Panc1 (cell line): Measurements from ENCODE around the gene GREM1. TPM values are rescaled to one million over a fixed set of nuclear protein-coding genes. Genes with fewer than 3 reads are reported as not detected.

ENCODE experiments used
- ATAC-seq: fragments of 200-7000 bp; cut with Tn5 transposase; 2 replicates; pipeline ENCODE4 v1.9.1; 2020; ENCODE audit warnings: mild to moderate bottlenecking, moderate library complexity
- BruUV-seq: library from RNA; stranded (reverse); fragments of 400-500 nt; replicated peaks from 2 replicates; lab custom pipeline; 2021; lab: Mats Ljungman, UMichigan
- CTCF ChIA-PET: fragments of 300-600 bp; sonication (Branson Sonifier 250); formaldehyde crosslinking; loops from one replicate; lab custom pipeline; 2022; ENCODE audit warnings: antibody characterized with exemption; lab: Charles Lee
- POLR2A ChIA-PET: fragments of 300-600 bp; sonication (Branson Sonifier 250); formaldehyde crosslinking; loops from one replicate; lab custom pipeline; 2022; ENCODE audit warnings: antibody characterized with exemption; lab: Charles Lee
- DNase-seq: peaks from one replicate; pipeline ENCODE4 v3.0.0-alpha.2; 2010; ENCODE audit warnings: low read depth, low spot score
- H3K27ac ChIP-seq: 2 replicates; pipeline ENCODE4 v1.5.1; 2011; ENCODE audit warnings: mild to moderate bottlenecking, low read length, inconsistent platforms
- H3K27me3 ChIP-seq: fragments of 200-500 bp; sonication (Bioruptor generic); 2 replicates; pipeline ENCODE4 v1.6.0; 2014; ENCODE audit warnings: low read length, inconsistent platforms; ENCODE audit not compliant: control insufficient read depth, insufficient read depth
- H3K36me3 ChIP-seq: fragments of 200-500 bp; sonication (Bioruptor generic); 2 replicates; pipeline ENCODE4 v1.5.1; 2014; ENCODE audit warnings: inconsistent platforms, mild to moderate bottlenecking, low read length, moderate library complexity; ENCODE audit not compliant: control insufficient read depth, insufficient read depth
- H3K4me1 ChIP-seq: 2 replicates; pipeline ENCODE4 v1.5.1; 2011; ENCODE audit warnings: inconsistent platforms, mild to moderate bottlenecking, low read length, moderate library complexity; ENCODE audit not compliant: control insufficient read depth, insufficient read depth
- H3K4me3 ChIP-seq, 2 experiments: 2 replicates each; pipeline ENCODE4 v1.5.1; 2011 to 2012; ENCODE audit warnings: low read depth in 2 of 2, low read length in 2 of 2, mild to moderate bottlenecking in 2 of 2, inconsistent platforms in 1 of 2, moderate library complexity in 1 of 2
- H3K9me3 ChIP-seq: fragments of 200-500 bp; sonication (Bioruptor generic); 2 replicates; pipeline ENCODE4 v1.5.1; 2014; ENCODE audit warnings: low read depth, mild to moderate bottlenecking, inconsistent platforms, low read length, moderate library complexity; ENCODE audit not compliant: control insufficient read depth, insufficient read depth
- CTCF ChIP-seq: fragments of 450-650 bp; IDR thresholded peaks from 2 replicates; pipeline ENCODE4 v1.5.1; 2017; ENCODE audit warnings: mild to moderate bottlenecking
- POLR2AphosphoS5 ChIP-seq: IDR thresholded peaks from 2 replicates; pipeline ENCODE4 v1.6.1; 2012; ENCODE audit warnings: mild to moderate bottlenecking, low read depth, low read length, moderate library complexity
- REST ChIP-seq, 2 experiments: IDR thresholded peaks; 2 replicates each; pipeline ENCODE4 v1.6.1; 2011 to 2012; ENCODE audit warnings: low read depth in 2 of 2, control low read depth in 1 of 2, low read length in 1 of 2, mild to moderate bottlenecking in 1 of 2, moderate library complexity in 1 of 2; ENCODE audit not compliant: insufficient read depth in 1 of 2
- SIN3A ChIP-seq: IDR thresholded peaks from 2 replicates; pipeline ENCODE4 v1.6.1; 2012; ENCODE audit warnings: low read depth, mild to moderate bottlenecking, low read length, moderate library complexity, borderline replicate concordance; ENCODE audit not compliant: insufficient read depth
- TCF7L2 ChIP-seq: IDR thresholded peaks from 2 replicates; pipeline ENCODE4 v1.6.1; 2011; ENCODE audit warnings: mild to moderate bottlenecking, low read depth, low read length, inconsistent platforms
- in situ Hi-C: cut with HindIII; loops from 2 replicates; pipeline ENCODE4 v1.10.0; 2016; ENCODE audit warnings: low sequenced_read_pairs, low pct_unique_long_range_greater_than_20kb
- intact Hi-C: fragments of 100-400 bp; cut with micrococcal nuclease; formaldehyde crosslinking; loops from one replicate; pipeline ENCODE4 v1.10.0; 2022; ENCODE audit not compliant: unreplicated experiment
- total RNA-seq: library from RNA; stranded (reverse); gene quantifications from one replicate; pipeline ENCODE4 v1.2.1, GENCODE V29; 2021; ENCODE audit not compliant: unreplicated experiment

GREM1 gene
- total RNA-seq, 1 experiment from 2014 or later = 0.41 TPM

GRCh38 chr15:32723171-32723948 lies 5.6 kb downstream of the GREM1 start:
- no peaks in the 10 kb centered on the region for H3K36me3 ChIP-seq
- in situ Hi-C loops (no loop called here), intact Hi-C loops (no loop called here)
- H3K4me1 ChIP-seq = no peaks in the 10 kb centered on the region
- DNase-seq (no peak), ATAC-seq (no peak)
- BruUV-seq = no TSS peak
- H3K4me3 ChIP-seq = no peak overlapping the region
- TF ChIP-seq REST (IDR thresholded peaks at IDR 0.05; ENCODE audit: insufficient read depth in 1 of 2, low read depth in 2 of 2, low read length in 1 of 2) (no peak), TCF7L2 (no peak), SIN3A (no peak), POLR2AphosphoS5 (no peak), CTCF (no peak)
- ChIA-PET POLR2A (no interaction called here), CTCF (no interaction called here)
- no peaks in the 10 kb centered on the region for H3K9me3 ChIP-seq
- no peak overlapping the region for H3K27ac ChIP-seq
- H3K27me3 ChIP-seq = peaks cover 15% of the 10 kb centered on the region

- Histone ChIP-seq H3K27ac (no peak overlapping the region), H3K27me3 (no peaks in the 10 kb centered on the region), H3K36me3 (no peaks in the 10 kb centered on the region), H3K9me3 (no peaks in the 10 kb centered on the region), H3K4me3 (no peak overlapping the region), H3K4me1 (no peaks in the 10 kb centered on the region)
- TF ChIP-seq REST (IDR thresholded peaks at IDR 0.05; ENCODE audit: insufficient read depth in 1 of 2, low read depth in 2 of 2, low read length in 1 of 2) (no peak), SIN3A (no peak), CTCF (no peak), TCF7L2 (no peak), POLR2AphosphoS5 (no peak)
- CTCF ChIA-PET = no interaction called here
- POLR2A ChIA-PET = no interaction called here
- no peak for ATAC-seq
- DNase-seq = no peak
- BruUV-seq = no TSS peak
- intact Hi-C loops (no loop called here), in situ Hi-C loops (no loop called here)
These were observed 12.0 kb downstream of the GREM1 start for GRCh38 chr15:32729700-32730395.
